ENCODE results near the gene VIPR2.

GRCh38 chr7:159040912-159041711, 103.6 kb downstream of the VIPR2 start:
- TF ChIP-seq CTCF (IDR thresholded peaks at IDR 0.05 in 8 of 11, conservative IDR thresholded peaks at IDR 0.05 in 3 of 11) = no peak
- TF ChIP-seq POLR2A (IDR thresholded peaks at IDR 0.05) = no peak
- TF ChIP-seq POLR2AphosphoS5 (IDR thresholded peaks at IDR 0.05) = no peak
